HG03097 (cell line): ENCODE results near the gene ADAMTS8.

Experiments
- ATAC-seq: cut with Tn5 transposase; IDR thresholded peaks from one replicate; pipeline ENCODE4 v1.9.1; 2021; ENCODE audit not compliant: unreplicated experiment, low FRiP score

ADAMTS8 gene

DNA sequence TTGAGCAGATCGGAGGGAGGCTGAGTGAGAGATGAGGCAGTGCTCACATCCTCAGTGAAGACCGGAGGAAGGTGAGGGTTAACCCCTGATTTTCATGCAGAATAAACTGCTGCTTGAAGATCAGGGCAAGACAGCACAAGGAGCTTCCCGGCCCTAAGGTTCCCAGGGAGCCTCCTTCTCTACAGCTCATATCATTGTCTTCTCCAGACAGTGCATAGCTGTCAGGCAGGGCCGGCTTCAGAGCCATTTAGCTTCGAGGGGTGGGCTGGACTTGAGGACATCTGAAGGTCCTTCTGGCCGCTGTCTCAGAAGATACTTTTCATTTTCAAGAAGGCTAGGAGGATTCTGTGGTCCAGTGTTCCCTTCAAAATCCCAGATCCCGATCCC, 7.2 kb downstream of the ADAMTS8 start:
- ATAC-seq, result no peak

DNA sequence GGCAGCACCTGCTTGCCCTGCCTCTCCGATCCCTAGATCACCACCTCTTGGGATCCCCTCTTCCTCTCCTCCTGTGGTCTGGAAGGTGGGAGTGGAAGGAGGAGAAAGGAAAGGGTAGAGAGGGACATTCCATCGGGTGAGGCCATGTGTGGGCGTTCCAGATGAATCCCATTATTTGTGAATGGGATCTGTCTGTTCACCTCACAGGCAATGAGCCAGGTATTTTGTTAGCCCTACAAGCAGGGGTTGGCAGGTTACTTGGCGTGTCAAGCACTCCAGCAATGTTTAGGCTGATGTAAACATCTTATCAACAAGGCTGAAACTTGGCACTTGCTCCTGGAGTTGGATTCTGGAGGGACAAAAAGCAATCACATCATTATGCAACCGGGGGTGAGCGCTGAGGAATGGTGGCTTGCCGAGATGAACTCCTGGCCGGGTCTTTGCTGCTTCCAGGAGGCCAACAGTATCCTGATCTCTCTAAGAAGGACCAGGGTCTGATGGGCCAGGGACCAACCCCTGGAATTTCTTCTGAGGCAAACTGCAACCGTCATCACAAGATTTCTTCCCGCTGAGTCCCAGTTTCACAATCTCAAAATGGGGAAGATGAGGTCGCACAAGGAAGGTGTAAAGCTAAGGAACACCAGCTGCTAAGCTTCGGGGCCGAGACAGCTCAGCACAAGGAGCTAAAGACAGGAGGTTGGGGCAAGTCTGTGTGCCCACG, 7.8 kb downstream of the ADAMTS8 start:
- ATAC-seq, result no peak

DNA sequence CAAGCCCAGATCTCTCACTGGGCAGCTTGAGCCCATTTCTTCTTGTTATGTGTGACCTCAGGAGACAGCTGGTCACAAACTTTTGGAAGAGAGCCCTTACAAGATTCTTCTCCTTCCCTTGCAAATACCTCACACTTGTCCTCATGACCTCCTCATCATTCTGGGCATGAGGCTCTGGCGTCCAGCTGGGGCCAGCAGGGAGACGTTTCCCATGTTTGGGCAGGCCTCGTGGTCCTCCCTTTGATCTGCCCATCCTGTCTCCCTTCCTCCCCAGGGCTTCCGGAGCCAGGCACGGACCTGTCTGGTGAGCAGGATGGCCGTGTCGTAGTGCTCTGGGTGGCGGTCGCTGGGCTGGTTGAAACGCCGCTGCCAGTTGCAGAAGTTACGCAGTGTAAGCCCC, 9.7 kb downstream of the ADAMTS8 start:
- ATAC-seq, result no peak

DNA sequence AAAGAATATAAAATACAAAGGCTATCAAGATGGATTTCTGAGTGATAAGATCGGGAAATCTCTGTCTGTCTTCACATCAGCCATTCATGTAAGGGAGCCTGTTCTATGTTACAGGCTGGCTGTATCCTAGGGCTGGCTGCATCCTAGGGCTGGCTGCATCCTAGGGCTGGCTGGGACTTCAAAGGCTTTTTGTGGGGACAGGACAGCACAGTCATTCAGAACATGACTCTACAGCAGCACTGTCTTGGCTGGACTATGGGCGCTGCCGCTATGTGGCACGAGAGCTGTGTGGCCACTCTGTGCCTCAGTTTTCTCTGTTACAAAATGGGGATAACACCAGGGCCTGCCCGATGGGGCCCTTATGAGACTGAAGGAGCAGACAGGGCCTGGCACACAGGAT, 10.2 kb downstream of the ADAMTS8 start:
- no peak for ATAC-seq

DNA sequence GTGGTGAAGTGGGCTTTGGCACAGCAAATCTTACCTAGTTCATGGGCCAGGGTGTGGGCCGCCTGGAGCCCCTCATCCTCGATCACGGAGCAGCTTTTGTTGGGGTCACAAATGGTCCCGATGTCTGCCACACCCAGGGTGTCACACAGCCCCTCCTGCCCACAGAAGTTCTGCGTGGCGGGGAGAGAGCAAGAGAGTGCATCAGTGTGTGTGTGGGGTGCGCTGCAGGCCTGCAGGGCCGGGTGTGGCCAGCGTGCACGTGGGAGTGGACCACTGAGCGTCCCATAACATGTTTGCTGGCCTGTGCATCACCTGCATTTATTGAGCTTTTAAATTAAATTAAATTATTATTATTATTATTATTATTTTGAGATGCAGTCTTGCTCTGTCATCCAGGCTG, 11.5 kb downstream of the ADAMTS8 start:
- ATAC-seq, result no peak

DNA sequence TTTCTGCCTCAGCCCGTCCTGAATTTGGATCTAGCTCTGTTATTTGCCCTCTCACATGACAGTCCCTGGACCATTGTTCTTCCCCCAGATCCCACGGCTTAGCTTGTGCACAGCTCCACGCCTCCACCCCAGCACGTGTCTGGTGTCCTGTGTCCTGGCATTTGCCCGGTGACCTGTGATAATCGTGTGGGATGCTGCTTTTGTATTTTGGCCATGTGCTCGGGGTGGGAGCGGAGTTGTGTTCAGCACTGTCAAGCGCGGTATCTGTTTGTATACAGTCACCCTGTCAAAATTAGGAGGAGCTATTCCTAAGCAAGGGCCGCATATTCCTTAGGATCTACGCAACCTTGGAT, 11.9 kb downstream of the ADAMTS8 start:
- ATAC-seq, result no peak

DNA sequence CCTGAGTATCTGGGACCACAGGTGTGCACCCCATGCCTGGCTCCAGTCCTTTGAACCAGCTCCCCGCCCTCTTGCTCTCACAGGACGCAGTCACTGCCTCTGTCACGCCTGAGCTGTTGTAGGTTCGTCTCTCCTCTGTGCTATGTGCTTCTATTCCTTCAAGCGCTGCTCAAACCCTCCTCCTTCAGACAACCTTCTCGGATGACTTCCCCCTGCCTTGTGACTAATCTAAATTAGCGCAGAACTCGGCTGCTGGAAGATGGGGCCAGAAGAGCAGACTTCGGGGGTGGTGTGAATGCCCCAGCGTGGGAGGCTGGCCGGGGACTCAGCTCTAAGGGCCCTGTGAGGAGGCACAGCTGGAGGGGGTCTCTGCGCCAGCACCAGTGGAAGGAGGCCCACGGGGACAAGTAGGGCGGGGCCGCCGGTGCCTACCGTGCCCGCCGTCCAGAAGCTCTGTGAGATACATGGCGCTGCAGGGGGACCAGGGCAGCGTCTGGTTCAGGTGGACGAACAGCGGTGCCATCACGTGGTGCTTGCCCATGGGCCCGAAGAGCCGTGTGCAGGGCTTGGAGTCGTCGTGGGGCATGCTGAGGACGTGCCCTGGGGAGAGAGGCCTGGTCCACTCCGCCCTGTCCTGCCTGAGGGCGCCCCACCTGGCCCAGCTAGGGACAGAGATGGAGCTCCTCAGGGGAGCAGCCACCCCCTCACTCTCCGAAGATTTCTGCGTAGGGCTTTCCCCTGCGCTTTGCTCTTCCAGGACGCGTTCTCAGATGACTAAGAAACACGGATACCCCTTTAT, 12.5 kb downstream of the ADAMTS8 start:
- no peak for ATAC-seq

DNA sequence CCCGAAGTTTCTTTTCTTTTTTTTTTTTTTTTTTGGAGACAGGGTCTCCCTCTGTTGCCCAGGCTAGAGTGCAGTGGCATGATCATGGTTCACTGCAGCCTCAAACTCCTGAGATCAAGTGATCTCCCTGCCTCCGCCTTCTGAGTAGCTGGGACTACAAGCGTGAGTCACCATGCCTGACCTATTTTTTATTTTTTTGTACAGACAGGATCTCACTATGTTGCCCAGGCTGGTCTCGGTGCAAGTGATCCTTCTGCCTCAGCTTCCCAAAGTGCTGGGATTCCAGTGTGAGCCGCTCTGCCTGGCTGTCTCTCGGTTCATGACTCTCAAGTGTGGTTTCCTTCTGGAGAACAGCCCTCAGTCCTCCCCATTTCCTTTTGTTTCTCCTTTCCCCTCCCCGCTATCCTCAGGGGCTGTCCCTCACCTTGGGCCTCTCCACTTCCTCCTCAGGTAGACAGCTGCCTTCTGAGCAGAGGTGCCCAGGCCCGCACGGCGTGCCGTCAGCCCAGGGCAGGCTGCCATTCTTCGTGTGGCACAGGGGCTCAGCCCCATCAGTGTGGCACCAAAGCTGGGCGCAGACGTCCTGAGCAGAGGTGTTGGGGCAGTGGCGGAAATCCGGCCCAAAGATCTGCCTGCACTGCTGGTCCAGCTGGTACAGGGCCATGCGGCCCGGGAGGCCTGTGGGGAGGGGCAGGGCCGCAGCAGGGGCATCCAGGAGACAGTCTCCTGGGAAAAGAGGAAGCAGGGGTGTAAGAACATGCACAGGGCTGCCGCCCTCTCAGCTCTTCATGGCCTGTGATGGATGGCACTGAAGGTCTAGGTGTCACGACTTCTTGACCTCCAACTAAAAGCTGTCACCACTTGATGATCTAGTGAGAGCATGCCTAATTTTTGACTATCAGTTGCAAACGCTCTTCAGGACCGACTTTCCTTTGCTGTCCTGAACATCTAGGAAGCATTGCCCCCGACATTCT, 14.0 kb downstream of the ADAMTS8 start:
- ATAC-seq, result no peak

DNA sequence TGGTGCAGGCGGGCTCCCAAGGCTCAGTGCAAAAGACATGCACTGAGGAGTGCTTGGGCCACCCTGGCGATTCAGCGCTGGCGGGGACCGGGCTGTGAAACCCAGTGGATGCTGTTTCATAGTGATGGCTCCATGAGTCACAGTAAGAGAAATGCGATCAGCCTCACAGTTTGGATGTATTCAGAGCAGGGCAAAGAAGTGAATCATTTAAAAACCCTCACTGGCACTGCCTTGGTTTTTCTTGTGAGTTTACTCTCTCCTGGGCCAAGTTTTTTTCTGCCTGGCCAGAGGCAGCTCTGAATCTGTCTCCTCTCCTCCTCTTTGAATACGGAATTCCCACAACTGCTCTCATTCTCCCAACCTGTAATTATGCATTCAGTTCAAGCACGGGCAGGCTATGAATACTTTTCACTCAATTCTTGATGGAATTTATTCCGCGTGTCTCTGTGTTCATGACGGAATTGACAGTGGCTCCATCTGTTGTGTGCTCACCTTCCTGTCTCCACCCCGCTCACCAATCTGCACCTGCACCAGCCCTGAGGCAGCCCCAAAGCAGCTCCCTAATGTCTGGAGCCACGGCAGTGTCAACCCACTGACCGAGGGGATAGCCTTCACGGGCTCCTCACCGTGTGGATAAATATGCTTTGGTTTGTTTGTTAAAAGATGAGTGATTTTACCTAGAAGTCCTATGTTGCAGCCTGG, 14.9 kb downstream of the ADAMTS8 start:
- ATAC-seq, result no peak

DNA sequence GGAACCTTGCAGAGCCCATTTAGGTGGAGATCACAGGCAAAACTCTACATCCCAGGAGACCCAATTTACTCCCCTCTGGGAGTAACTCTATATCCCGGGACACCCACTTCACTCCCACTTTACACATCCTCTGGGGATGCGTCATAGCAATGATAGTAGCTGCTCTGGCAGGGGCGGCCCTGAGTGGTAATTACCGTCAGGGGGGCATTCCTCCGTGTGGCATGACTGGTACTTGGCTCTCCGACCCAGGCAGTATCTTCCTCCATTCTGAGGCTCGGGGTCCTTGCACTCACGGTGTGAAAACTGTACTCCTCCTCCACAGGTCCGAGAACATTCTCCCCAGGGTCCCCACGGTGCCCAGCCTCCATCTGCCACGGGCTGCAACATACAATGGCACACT, 17.2 kb downstream of the ADAMTS8 start:
- no peak for ATAC-seq

DNA sequence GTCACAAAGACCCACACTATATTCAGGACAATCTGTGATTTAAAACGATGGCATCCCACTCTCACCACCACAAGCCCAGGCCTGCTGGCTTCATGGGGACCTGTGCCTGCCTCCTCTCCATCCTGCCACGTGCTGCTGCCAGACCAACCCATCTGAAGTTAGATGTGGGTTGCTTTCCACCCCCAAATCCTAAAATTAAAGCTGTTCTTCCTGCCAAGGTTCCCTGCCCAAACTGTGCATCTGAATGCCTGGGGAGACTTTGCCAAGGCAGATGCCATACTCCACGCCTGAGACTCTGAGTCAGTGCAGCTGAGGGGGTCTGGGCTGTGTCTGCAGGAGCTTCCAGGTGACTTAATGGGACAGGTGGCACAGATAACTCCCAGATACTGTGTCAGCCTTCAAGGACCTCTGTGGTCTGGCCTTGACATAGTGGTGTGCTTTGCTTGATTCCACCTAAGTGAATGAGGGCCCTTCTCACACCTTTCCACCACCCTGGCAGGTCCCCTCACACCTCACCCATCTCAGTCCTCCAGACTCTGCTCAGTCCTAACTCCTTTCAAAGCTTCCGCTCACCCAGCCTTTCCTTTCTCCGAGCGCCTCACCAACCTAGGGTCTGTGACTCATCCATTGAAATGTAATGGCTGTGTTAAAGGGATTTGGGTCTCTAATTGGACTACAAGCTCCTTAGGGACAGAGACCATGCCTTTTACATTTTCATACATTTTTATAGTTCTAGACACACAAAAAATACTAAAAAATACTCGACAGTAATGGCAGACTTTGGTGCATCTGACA, 18.6 kb downstream of the ADAMTS8 start:
- ATAC-seq, result no peak

DNA sequence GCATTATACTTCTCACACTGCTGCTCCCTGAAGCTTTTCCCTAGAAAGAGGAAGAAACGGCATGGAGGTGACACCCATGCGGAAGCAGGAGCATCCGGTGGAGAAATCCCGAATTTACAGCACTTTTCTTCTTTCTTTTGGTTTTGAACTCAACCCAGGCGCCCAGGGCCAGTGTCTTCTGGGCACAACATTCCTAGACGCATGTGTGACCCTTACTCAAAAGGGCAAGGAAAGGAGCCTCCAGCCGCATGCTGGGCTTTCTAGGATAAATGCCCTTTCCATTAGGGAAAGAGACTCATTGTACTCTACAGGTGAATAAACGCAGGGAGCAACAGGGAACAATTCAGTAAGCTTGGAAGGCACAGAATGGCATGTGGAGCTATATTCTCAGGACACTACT, 19.5 kb downstream of the ADAMTS8 start:
- no peak for ATAC-seq

DNA sequence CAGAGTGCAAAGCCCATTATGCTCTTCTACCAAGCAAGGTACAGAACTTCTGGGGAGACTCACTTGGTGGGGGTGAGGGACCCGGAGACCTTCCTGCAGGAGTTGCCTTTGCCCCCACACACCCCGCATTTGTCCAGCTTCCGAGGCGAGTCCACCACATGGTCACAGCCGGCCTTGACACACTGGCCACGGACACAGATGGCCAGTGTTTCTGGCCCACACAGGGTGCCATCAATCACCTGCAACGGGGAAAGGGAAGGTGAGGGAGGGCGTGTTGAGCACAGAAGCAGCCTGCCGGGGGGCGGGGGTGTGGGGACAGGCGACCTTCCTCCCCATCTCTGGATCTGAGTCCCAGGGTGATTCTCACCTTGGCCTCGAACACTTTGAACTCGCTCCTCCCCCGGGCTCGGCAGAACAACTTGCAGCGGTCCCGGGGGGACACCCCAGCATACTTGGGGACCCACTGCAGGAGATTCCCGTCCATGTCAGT, 20.0 kb downstream of the ADAMTS8 start:
- ATAC-seq, result no peak

DNA sequence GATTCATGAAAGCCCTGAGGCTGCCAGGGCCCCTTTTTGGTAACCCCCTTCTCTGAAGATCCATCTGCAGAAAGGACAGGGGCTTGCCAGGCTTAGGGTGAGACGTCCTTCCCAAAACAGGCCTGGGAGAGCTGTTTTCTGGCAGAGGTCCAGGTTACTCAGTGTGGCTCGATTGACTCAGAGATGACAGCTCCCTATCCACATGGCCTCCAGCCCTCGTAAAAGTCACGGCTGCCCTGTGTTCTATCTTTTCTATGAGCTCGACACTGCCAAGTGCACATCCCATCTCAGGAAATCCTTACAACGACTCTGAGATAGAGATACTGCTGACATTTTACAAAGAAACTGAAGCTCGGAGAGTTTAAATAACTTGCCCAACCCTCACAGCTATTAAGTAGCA, 20.4 kb downstream of the ADAMTS8 start:
- ATAC-seq, result no peak

DNA sequence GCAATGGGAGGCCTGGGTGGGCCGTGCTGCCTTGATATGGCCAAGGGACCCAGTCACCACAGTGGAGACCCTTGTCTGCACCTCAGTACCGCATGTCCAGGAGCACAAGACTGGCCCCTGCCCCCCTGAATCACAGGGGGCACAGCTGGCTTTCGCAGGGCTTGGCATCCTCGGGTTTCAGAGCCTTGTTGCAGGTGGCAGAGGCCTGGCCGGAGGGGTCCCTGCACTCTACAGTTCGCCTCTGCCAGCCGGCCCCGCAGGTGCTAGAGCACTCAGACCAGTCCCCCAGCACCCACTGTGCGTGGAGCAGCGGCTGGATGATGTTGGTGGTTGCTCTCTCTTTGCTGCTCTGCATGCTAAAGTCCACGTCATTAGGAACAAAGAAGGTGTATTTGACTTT, 23.0 kb downstream of the ADAMTS8 start:
- no peak for ATAC-seq

DNA sequence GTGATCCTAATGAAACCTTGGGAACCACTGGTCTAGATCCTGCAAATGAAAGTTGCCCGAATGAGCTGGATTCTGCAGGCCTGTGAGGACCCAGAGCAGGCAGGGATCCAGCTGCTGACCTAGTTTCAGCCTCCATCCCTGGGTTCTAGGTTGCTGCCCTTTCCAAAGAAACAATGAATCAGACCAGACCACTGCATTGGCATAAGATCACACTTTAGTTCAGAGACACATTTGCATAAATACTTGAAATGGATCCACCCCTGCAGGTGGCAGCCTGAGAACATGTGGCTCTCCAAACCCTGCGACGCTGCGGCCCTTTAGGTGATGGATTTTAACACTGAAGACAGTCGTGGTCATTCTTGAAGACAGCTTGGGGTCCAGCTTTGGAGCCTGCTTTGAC, 23.7 kb downstream of the ADAMTS8 start:
- no peak for ATAC-seq

DNA sequence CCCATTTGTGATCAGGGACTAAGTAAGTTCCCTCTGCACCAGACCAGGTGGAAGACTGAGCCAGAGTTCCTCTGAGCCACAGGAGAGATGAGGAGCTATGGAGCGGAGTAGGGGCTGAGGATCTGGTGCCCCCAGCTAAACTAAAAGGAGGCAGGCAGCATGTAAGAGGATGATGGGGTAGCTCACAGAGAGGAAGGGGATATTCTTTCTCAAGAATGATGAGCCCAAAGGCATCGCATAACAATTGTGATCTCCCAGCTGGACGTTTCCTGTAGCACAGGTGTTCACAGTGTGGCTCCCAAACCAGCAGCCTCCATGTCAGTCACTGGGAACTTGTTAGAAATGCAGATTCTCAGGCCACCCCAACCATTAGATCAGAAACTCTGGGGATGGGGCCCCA, 24.4 kb downstream of the ADAMTS8 start:
- ATAC-seq, result no peak

DNA sequence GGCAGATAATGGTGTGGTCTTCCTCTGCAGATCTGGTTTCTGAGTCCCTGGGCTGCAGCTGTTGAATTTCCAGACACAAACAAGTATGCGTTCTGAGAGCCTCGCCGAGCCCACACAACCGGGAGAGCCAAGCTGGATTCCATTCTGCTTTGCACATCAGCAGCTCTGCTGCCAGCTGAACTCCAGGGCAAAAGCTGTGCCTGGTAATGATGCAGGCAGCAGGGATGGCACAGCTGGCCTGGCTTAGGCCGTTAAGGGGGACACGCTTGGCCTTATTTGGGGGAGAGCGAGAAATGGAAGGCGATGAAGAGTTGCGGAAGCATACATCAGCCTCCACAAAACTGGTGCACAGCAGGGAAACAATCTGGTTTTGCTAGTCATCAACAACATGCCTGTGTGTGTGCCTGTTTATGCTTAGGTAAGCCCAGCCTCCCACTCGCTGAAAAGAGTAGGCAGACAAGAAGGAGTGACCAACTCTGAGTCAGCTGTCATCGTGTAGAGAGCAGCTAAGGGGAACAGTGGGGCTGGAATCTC, 25.1 kb downstream of the ADAMTS8 start:
- ATAC-seq, result no peak

DNA sequence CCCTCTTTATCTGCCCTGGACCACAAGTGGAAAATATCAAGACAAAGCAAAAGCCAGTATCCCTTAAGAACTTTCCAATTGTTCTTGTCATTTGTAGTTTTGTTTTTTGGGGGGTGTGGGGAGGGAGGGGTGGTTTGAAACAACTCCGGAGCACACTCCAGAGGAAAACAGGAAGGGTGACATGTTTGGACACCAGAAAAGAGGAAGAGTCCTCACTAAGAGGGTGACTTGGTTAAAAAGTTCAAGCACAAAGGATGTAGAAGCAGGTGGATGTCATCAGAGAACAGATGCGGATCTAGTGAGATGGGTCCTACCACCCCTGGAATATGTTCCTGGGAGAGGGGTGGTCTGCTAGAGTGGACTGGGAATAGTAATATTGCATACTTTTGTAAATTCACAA, 25.8 kb downstream of the ADAMTS8 start:
- ATAC-seq, result no peak
